IPS-18c (cell line): Measurements from ENCODE around the gene PTCD1.
"Not testable (repeated sequence)": the region's sequence is repeated elsewhere in the genome, so short reads cannot be mapped to it uniquely, and the experiment has no call there.

Source experiments
- H3K4me3 ChIP-seq: 2 replicates; pipeline ENCODE4 v1.7.0; 2013; ENCODE audit warnings: low read depth, mild to moderate bottlenecking, low read length, moderate library complexity; ENCODE audit not compliant: insufficient read depth
- H3K9me3 ChIP-seq: one replicate; pipeline ENCODE4 v1.6.1; 2013; ENCODE audit warnings: mild to moderate bottlenecking, low read length, moderate library complexity; ENCODE audit not compliant: control insufficient read depth, insufficient read depth

PTCD1 gene

DNA sequence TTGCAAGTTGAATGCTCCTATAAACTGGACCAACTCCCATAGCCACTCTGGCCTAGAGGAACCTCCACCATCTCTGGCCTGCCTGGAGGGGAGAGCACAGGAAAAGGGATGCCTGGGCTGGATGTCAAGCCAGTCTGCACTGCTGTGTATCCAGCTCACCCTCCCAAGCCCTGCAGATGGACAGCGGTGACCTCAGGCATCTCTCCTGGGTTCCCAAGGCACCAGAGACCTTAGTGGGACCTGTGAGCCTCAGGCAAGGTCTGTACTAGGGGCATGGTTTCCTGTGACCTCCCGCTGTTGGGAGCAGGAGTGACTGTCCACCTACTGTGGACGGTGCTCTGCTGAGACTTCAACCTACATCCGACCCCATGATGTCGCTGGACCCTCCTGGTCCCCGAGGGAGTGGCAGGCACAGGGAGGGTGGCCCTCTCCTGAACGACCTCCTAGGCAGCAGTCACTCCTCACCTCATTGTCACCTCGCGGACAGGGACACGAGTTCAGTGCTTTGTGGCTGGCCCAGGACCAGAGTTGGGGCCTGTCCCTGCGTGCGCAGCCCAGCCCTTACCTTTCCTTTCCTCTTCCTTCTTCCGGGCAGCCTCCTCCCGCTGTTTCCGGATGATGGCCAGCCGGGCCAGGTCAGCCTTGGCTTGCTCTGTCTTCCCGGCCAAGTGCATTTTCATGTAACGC lies 41.2 kb downstream of the PTCD1 start:
- no peaks in the 10 kb centered on the region for H3K9me3 ChIP-seq
- no peak overlapping the region for H3K4me3 ChIP-seq

GRCh38 chr7:99396418-99397296 lies 41.9 kb downstream of the PTCD1 start:
- Histone ChIP-seq H3K4me3 (no peak overlapping the region), H3K9me3 (no peaks in the 10 kb centered on the region)

DNA sequence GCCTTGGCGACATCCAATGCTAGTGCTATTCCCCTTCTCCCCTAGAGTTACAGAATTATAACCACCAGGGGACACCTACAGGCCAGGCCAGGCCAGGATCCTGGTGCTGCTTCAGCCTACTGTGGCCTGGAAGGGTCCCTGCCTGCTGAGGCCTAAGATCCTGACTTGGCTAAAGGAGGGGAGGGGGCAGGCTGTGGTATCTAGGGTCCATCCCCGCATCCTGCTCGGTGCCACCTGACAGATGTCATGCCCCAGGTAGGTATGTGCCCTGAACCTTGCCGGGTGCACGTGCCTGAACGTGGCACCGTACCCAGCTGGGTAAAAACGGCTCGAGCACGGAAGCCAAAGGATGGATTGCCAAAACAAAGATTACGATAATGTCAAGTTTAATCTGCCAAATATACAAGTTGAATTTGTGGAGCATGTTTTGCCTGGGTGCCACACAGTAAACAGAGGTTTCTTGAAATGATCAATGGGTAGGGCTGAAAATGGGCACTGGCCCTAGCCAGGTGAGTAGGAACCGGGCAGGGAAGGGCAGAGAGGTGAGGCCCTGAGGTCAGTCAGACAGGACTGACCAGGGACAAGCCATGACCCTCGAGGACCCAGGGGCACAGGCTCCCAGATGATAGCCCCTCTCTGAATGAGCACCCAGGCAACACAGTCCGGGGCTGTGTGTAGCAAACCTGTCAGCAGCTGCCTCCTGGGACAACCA lies 42.8 kb downstream of the PTCD1 start:
- no peak overlapping the region for H3K4me3 ChIP-seq

GRCh38 chr7:99394188-99394502 lies 44.5 kb downstream of the PTCD1 start:
- H3K4me3 ChIP-seq: no peak overlapping the region
- H3K9me3 ChIP-seq: no peaks in the 10 kb centered on the region

More for the DNA sequence above, 42.8 kb downstream of the PTCD1 start:
- H3K9me3 ChIP-seq: no peaks in the 10 kb centered on the region

DNA sequence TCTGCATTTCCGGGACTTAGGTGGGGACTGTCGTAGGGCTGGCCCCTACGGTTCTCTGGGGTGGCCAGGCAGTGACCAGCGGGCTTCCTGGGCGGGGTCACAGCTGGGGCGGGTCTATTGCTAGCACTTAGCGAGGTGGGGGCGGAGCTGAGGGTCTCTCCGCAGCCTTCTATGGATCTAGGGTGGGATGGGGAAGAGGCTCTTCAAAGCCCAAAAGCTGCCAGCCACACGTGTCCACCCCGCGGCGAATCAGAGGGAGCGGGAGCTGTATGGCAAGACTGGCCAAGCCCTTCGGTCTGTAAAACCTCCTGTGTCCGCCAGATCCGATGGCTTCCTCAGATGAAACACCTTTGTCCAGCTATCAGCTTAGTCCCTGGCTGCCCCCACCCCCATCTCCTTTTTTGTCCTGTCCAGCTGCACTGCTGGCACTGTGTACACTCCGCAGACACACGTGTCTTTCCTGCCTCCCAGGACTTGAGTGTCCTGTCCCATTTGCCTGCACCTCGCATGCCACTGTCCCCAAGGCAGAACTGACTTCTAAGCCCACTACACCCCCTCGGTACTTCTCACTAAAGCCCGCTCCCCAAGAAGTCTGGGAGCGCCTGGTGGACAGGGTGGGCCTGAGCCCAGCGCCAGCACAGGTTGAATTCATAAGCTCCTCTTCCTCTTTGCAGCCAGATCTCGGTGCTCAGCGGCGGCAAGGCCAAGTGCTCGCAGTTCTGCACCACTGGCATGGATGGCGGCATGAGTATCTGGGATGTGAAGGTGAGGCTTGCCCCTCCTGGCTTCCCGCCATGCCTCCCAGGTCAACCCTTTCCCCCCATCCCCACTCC lies 45.0 kb downstream of the PTCD1 start:
- H3K4me3 ChIP-seq: peak overlapping the region; percentile 58
- no peaks in the 10 kb centered on the region for H3K9me3 ChIP-seq

- Histone ChIP-seq H3K9me3 (no peaks in the 10 kb centered on the region), H3K4me3 (peak overlapping the region; percentile 58)
Measured at GRCh38 chr7:99392659-99393354, 45.8 kb downstream of the PTCD1 start.

- H3K4me3 ChIP-seq: peak overlapping the region; percentile 58
- H3K9me3 ChIP-seq: no peaks in the 10 kb centered on the region
Measured at GRCh38 chr7:99392046-99392445, 46.6 kb downstream of the PTCD1 start.

DNA sequence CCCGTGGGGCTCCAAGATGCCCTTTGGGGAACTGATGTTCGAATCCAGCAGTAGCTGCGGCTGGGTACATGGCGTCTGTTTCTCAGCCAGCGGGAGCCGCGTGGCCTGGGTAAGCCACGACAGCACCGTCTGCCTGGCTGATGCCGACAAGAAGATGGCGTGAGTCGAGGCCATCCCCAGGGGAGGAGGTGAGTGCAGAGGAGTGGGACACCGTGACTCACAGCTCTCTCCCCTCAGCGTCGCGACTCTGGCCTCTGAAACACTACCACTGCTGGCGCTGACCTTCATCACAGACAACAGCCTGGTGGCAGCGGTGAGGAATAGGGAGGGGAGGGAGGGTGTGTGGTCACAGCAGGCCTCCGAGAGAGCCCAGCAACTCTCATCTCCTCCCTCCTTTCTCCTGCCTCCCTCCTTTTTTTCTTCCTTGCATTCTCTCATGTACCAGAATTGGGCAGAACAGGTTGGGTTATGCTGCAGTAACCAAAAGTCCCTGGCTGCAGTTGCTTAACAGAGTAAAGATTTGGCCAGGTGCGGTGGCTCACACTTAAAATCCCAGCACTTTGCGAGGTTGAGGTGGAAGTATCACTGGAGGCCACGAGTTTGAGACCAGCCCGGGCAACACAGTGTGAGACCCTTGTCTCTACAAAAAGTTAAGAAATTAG lies 47.5 kb downstream of the PTCD1 start:
- H3K4me3 ChIP-seq: no peak overlapping the region
- H3K9me3 ChIP-seq: no peaks in the 10 kb centered on the region

GRCh38 chr7:99389772-99390171 lies 48.8 kb downstream of the PTCD1 start:
- Histone ChIP-seq H3K9me3 (no peaks in the 10 kb centered on the region), H3K4me3 (no peak overlapping the region)

DNA sequence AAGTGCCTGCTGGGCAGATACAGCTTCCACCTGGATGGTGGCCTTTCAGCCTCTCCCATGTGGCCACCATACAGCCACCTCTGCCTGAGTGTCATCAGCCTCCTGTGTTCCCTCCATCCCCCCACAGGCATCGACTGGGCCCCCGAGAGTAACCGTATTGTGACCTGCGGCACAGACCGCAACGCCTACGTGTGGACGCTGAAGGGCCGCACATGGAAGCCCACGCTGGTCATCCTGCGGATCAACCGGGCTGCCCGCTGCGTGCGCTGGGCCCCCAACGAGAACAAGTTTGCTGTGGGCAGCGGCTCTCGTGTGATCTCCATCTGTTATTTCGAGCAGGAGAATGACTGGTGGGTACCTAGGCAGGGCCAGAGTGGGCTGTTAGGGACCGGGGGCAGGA lies 50.7 kb downstream of the PTCD1 start:
- Histone ChIP-seq H3K4me3 (no peak overlapping the region), H3K9me3 (no peaks in the 10 kb centered on the region)

DNA sequence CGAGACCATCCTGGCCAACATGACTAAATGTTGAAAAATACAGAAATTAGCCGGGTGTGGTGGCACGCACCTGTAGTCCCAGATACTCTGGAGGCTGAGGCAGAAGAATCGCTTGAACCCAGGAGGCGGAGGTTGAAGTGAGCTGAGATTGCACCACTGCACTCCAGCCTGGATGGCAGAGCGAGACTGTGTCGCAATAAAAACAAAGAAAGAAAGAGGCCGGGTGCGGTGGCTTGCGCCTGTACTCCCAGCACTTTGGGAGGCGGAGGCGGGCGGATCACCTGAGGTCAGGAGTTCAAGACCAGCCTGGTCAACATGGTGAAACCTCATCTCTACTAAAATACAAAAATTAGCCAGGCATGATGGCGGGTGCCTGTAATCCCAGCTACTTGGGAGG lies 51.4 kb downstream of the PTCD1 start:
- not testable (repeated sequence) for H3K9me3 ChIP-seq, H3K4me3 ChIP-seq

GRCh38 chr7:99386584-99387238 lies 51.9 kb downstream of the PTCD1 start:
- H3K9me3 ChIP-seq: no peaks in the 10 kb centered on the region
- H3K4me3 ChIP-seq: no peak overlapping the region

DNA sequence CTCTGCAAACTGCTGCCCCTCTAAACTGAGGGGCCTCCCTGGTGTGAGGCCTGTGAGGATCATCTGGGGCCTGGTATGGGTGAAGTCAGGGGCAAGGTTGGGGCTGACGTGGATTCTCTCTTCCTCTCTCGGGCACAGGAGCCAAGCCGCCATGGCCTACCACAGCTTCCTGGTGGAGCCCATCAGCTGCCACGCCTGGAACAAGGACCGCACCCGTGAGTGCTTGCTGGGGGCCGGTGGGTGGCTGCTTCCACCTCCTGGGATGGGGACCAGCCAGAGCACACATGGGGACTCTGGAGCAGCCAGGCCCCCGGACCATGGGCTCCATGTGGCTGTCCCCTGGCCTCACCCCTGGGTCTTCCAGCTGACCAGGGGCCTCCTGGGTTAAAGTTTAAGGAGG lies 53.0 kb downstream of the PTCD1 start:
- Histone ChIP-seq H3K9me3 (no peaks in the 10 kb centered on the region), H3K4me3 (no peak overlapping the region)

GRCh38 chr7:99384523-99384922 lies 54.1 kb downstream of the PTCD1 start:
- Histone ChIP-seq H3K9me3 (no peaks in the 10 kb centered on the region), H3K4me3 (no peak overlapping the region)

DNA sequence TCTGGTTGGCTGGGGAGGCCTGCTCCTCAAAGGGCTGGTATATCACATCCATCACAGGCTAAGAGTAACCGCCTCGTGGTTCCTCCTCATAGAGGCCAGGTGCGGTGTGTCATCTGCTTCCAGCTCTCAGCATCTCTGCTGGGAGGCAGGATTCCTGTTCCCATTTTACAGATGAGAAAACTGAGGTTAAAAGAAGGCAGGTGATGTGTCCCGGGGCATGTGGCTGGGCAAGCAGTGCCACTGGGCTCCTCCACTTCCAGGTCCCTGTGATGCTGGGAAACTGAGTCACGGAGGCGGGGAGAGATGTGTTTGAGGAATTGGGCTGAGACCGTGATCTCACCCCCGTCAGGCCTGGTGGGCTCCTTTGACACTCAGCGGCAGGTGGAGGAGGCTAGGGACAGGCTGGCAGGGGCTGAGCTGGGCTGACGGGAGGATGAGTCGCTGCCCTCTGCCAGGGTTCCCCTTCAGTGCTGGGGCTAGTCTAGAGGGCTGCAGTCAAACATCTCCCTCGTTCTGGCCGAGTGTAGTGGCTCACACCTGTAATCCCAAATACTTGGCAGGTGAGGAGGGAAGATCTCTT lies 54.7 kb downstream of the PTCD1 start:
- H3K4me3 ChIP-seq: no peak overlapping the region
- H3K9me3 ChIP-seq: no peaks in the 10 kb centered on the region

- H3K9me3 ChIP-seq: no peaks in the 10 kb centered on the region
- no peak overlapping the region for H3K4me3 ChIP-seq
Measured at GRCh38 chr7:99383203-99383602, 55.4 kb downstream of the PTCD1 start.
